ENCODE data around the gene LGALS3BP.
A peak's percentile ranks its signal among the peaks of the same experiment; 100 is the strongest.

LGALS3BP gene

GRCh38 chr17:79012563-79013134 lies 32.9 kb upstream of the LGALS3BP start:
- Histone ChIP-seq H3K9ac (ENCODE audit: low read depth in 1 of 2, low read length in 2 of 2) (no peak overlapping the region), H3K27ac (ENCODE audit: low read depth, low read length) (no peak overlapping the region), H3K4me1 (ENCODE audit: control insufficient read depth in 1 of 2, insufficient read depth in 2 of 2, low read length in 2 of 2) (peaks cover 15 to 21% of the 10 kb centered on the region in 2 donors), H3K27me3 (ENCODE audit: control insufficient read depth in 1 of 2, insufficient read depth in 2 of 2, low read length in 2 of 2) (no peaks in the 10 kb centered on the region), H3K4me3 (ENCODE audit: low read depth in 1 of 2, low read length in 2 of 2) (no peak overlapping the region), H3K36me3 (ENCODE audit: control insufficient read depth in 1 of 2, insufficient read depth in 2 of 2, low read length in 2 of 2) (peaks cover 0 to 3% of the 10 kb centered on the region in 2 donors), H3K9me3 (ENCODE audit: control insufficient read depth in 1 of 2, low read length in 2 of 2) (peaks cover 0 to 3% of the 10 kb centered on the region in 2 donors)

- Histone ChIP-seq H3K36me3 (ENCODE audit: control insufficient read depth in 1 of 2, insufficient read depth in 2 of 2, low read length in 2 of 2) (peaks cover 0 to 9% of the 10 kb centered on the region in 2 donors), H3K9me3 (ENCODE audit: control insufficient read depth in 1 of 2, low read length in 2 of 2) (peaks cover 0 to 3% of the 10 kb centered on the region in 2 donors), H3K27ac (ENCODE audit: low read depth, low read length) (no peak overlapping the region), H3K9ac (ENCODE audit: low read depth in 1 of 2, low read length in 2 of 2) (no peak overlapping the region), H3K4me1 (ENCODE audit: control insufficient read depth in 1 of 2, insufficient read depth in 2 of 2, low read length in 2 of 2) (peaks cover 25 to 31% of the 10 kb centered on the region in 2 donors), H3K4me3 (ENCODE audit: low read depth in 1 of 2, low read length in 2 of 2) (no peak overlapping the region), H3K27me3 (ENCODE audit: control insufficient read depth in 1 of 2, insufficient read depth in 2 of 2, low read length in 2 of 2) (no peaks in the 10 kb centered on the region)
These were observed 31.9 kb upstream of the LGALS3BP start for GRCh38 chr17:79011451-79012147.

DNA sequence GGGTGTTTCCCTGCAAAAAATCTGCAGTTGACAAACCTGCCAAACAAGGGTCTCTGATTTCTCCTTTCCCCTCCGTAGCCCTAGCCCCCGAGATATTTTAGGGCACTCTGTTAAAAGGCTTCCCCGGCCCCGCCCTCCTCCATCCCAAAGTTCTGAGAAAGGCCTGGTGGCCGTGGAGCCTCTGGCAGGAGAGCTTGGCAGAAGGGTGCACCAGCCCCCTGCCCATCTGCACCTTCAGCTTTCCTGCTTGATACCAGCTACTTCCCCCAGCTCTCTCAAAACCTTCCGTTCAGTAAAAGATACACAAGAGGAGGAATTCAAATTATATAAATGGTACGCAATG lies 30.6 kb upstream of the LGALS3BP start:
- peak overlapping the region; percentile 74 to 82 for H3K4me3 ChIP-seq (ENCODE audit: low read depth in 1 of 2, low read length in 2 of 2)
- peaks cover 0 to 3% of the 10 kb centered on the region in 2 donors for H3K9me3 ChIP-seq (ENCODE audit: control insufficient read depth in 1 of 2, low read length in 2 of 2)
- H3K27ac ChIP-seq (ENCODE audit: low read depth, low read length), result no peak overlapping the region
- H3K9ac ChIP-seq (ENCODE audit: low read depth in 1 of 2, low read length in 2 of 2), result peak overlapping the region; percentile 76 to 91
- H3K36me3 ChIP-seq (ENCODE audit: control insufficient read depth in 1 of 2, insufficient read depth in 2 of 2, low read length in 2 of 2), result peaks cover 0 to 10% of the 10 kb centered on the region in 2 donors
- H3K27me3 ChIP-seq (ENCODE audit: control insufficient read depth in 1 of 2, insufficient read depth in 2 of 2, low read length in 2 of 2), result no peaks in the 10 kb centered on the region
- peaks cover 39 to 44% of the 10 kb centered on the region in 2 donors for H3K4me1 ChIP-seq (ENCODE audit: control insufficient read depth in 1 of 2, insufficient read depth in 2 of 2, low read length in 2 of 2)

- peaks cover 41 to 47% of the 10 kb centered on the region in 2 donors for H3K4me1 ChIP-seq (ENCODE audit: control insufficient read depth in 1 of 2, insufficient read depth in 2 of 2, low read length in 2 of 2)
- H3K27me3 ChIP-seq (ENCODE audit: control insufficient read depth in 1 of 2, insufficient read depth in 2 of 2, low read length in 2 of 2), result no peaks in the 10 kb centered on the region
- H3K36me3 ChIP-seq (ENCODE audit: control insufficient read depth in 1 of 2, insufficient read depth in 2 of 2, low read length in 2 of 2), result peaks cover 0 to 10% of the 10 kb centered on the region in 2 donors
- H3K27ac ChIP-seq (ENCODE audit: low read depth, low read length), result peak within 1 kb of the TSS; percentile 74
- H3K4me3 ChIP-seq (ENCODE audit: low read depth in 1 of 2, low read length in 2 of 2), result peak within 1 kb of the TSS; percentile 82 to 91
- H3K9ac ChIP-seq (ENCODE audit: low read depth in 1 of 2, low read length in 2 of 2), result peak within 1 kb of the TSS; percentile 91 to 94
- H3K9me3 ChIP-seq (ENCODE audit: control insufficient read depth in 1 of 2, low read length in 2 of 2), result no peaks in the 10 kb centered on the region
These were observed 29.9 kb upstream of the LGALS3BP start, which contains the start of gene CANT1 for GRCh38 chr17:79009397-79010303. CANT1 (minus strand) TSS chr17:79009764; CDS start chr17:78997622, 12,142 bp downstream.

DNA sequence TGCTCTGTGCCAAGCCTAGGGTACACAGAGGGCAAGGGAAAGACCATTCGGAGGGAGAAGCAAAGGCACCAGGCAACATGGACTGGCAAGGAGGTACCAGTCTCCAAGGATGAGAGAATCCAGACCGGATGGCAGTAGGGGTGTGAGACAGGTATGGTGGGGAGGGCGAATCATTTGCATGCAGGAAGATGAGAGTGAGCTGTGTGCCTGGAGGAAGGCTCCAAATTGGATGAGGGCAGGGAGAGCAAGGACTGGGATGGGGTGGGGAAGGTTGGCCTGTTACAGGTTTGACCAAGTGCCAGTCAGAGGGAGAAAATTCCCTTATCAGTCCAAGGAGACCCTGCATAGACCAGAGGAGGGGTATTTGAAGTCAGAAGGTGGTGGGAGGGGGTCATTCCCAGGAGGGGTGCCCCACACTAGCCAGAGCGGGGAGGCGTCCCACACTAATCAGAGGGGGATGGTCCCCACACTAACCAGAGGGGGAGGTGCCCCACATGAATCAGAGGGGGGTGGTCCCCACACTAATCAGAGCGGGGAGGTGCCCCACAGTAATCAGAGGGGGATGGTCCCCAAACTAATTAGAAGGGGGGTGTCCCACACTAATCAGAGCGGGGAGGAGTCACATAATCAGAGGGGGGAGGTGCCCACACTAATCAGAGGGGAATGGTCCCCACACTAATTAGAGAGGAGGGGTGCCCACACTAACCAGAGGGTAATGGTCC lies 29.1 kb upstream of the LGALS3BP start:
- Histone ChIP-seq H3K9ac (ENCODE audit: low read depth in 1 of 2, low read length in 2 of 2) (peak overlapping the region; percentile 91 to 94), H3K36me3 (ENCODE audit: control insufficient read depth in 1 of 2, insufficient read depth in 2 of 2, low read length in 2 of 2) (peaks cover 0 to 10% of the 10 kb centered on the region in 2 donors), H3K9me3 (ENCODE audit: control insufficient read depth in 1 of 2, low read length in 2 of 2) (no peaks in the 10 kb centered on the region), H3K27me3 (ENCODE audit: control insufficient read depth in 1 of 2, insufficient read depth in 2 of 2, low read length in 2 of 2) (no peaks in the 10 kb centered on the region), H3K4me1 (ENCODE audit: control insufficient read depth in 1 of 2, insufficient read depth in 2 of 2, low read length in 2 of 2) (peaks cover 41 to 47% of the 10 kb centered on the region in 2 donors), H3K27ac (ENCODE audit: low read depth, low read length) (peak overlapping the region; percentile 74), H3K4me3 (ENCODE audit: low read depth in 1 of 2, low read length in 2 of 2) (peak overlapping the region; percentile 82 to 91)

DNA sequence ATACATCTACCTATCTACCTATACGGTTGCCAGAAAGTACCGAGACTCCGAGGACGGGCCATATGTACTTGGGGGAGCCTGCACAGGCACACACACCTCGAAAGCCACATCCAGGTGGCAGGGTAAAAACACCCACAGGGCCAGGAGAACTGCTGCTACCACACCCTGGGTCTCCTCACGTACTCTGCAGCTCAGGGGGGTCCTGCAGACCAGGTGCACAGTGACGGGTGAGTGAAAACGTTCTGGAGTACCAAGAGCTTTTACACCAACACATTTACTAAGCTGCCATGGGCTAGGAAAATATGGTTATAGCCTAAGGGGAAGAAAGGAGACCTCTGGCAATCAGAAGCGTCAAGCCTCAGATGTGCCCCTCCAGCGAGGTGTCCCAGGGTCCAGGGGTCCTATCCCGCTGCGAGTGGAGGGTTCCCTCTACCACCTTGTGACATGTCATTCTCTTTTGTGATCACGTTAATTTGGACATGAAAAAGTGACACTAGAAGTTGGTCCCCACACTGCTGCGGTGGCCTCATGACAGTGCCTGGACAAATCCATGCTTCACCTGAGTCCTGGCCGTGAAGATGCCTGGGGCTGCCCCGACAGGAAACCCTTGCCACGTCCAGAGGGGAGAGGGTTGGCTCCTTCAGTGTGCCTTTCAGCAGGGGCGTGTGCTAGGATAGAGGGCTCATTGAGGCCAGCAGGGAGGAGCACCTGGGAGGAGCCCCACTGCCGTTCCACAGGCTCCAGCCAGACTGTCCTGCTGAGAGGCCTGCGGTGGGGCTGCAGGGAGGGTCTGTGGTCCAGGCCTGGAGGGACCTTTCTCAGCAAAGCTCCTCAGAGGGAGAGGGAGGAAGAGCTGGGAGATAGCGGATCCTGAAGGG lies 28.0 kb upstream of the LGALS3BP start:
- Histone ChIP-seq H3K4me3 (ENCODE audit: low read depth in 1 of 2, low read length in 2 of 2) (peak overlapping the region; percentile 82 to 91), H3K27ac (ENCODE audit: low read depth, low read length) (no peak overlapping the region), H3K4me1 (ENCODE audit: control insufficient read depth in 1 of 2, insufficient read depth in 2 of 2, low read length in 2 of 2) (peaks cover 46 to 47% of the 10 kb centered on the region in 2 donors), H3K9me3 (ENCODE audit: control insufficient read depth in 1 of 2, low read length in 2 of 2) (no peaks in the 10 kb centered on the region), H3K9ac (ENCODE audit: low read depth in 1 of 2, low read length in 2 of 2) (peak overlapping the region; percentile 91 to 94), H3K27me3 (ENCODE audit: control insufficient read depth in 1 of 2, insufficient read depth in 2 of 2, low read length in 2 of 2) (no peaks in the 10 kb centered on the region), H3K36me3 (ENCODE audit: control insufficient read depth in 1 of 2, insufficient read depth in 2 of 2, low read length in 2 of 2) (peaks cover 0 to 11% of the 10 kb centered on the region in 2 donors)

DNA sequence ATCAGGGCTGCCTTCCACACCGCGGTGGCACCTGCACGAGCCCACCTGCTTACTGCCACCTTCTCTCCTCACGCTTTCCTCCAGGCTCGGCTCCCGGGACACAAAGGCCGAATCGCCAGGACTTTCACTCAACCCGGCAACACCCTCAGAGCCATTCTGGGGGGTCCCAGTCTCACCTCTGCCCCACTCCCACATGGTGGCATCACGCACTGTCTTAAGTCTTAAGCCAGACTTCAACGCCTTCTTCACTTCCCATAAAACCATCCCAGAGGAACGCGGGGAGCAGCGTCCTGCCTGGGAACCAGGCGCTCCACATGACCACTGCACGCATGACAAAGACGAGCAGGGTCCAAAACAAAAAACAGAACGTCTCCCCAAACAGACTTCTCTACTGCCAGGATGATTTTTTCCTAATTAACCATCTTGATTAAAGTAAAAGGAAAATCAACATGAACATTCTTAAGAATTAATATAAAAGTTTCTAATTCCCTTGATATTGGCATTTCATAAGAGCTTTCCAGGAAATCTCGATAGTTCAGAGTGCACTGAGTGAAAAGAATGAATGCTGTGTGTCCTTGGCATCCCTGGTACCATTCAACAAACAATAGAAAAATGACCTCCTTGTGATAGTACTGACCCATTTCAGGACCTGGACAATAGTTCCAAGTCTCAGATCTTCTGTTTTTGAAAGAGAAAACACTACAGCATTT lies 27.2 kb upstream of the LGALS3BP start:
- no peaks in the 10 kb centered on the region for H3K9me3 ChIP-seq (ENCODE audit: control insufficient read depth in 1 of 2, low read length in 2 of 2)
- H3K9ac ChIP-seq (ENCODE audit: low read depth in 1 of 2, low read length in 2 of 2), result no peak overlapping the region
- no peak overlapping the region for H3K27ac ChIP-seq (ENCODE audit: low read depth, low read length)
- no peaks in the 10 kb centered on the region for H3K27me3 ChIP-seq (ENCODE audit: control insufficient read depth in 1 of 2, insufficient read depth in 2 of 2, low read length in 2 of 2)
- H3K36me3 ChIP-seq (ENCODE audit: control insufficient read depth in 1 of 2, insufficient read depth in 2 of 2, low read length in 2 of 2), result peaks cover 0 to 18% of the 10 kb centered on the region in 2 donors
- peak overlapping the region in 1 of 2 donors; percentile 82 for H3K4me3 ChIP-seq (ENCODE audit: low read depth in 1 of 2, low read length in 2 of 2)
- peaks cover 50 to 55% of the 10 kb centered on the region in 2 donors for H3K4me1 ChIP-seq (ENCODE audit: control insufficient read depth in 1 of 2, insufficient read depth in 2 of 2, low read length in 2 of 2)

DNA sequence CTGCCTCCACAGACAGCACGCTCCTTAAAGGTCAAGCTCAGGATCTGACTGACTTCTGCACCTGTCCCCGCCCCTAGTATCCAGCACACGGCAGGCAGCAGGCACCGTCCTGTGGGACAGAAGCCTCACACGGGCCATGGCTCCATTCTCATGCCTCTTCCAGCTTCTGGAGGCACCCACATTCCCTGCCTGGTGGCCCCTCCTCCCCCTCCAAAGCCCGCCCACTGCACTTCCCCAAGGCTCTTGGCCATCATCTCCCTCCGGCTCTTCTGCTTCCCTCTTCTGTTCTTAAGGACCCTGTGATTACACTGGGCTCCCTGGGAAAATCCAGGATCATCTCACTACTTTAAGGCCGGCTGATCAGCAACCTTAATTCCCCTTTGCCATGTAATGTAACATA lies 26.3 kb upstream of the LGALS3BP start:
- peak overlapping the region; percentile 37 to 63 for H3K4me3 ChIP-seq (ENCODE audit: low read depth in 1 of 2, low read length in 2 of 2)
- no peaks in the 10 kb centered on the region for H3K9me3 ChIP-seq (ENCODE audit: control insufficient read depth in 1 of 2, low read length in 2 of 2)
- H3K27ac ChIP-seq (ENCODE audit: low read depth, low read length), result peak overlapping the region; percentile 55
- H3K36me3 ChIP-seq (ENCODE audit: control insufficient read depth in 1 of 2, insufficient read depth in 2 of 2, low read length in 2 of 2), result peaks cover 0 to 18% of the 10 kb centered on the region in 2 donors
- H3K27me3 ChIP-seq (ENCODE audit: control insufficient read depth in 1 of 2, insufficient read depth in 2 of 2, low read length in 2 of 2), result no peaks in the 10 kb centered on the region
- H3K9ac ChIP-seq (ENCODE audit: low read depth in 1 of 2, low read length in 2 of 2), result peak overlapping the region; percentile 51
- H3K4me1 ChIP-seq (ENCODE audit: control insufficient read depth in 1 of 2, insufficient read depth in 2 of 2, low read length in 2 of 2), result peaks cover 50 to 59% of the 10 kb centered on the region in 2 donors
